ENCODE data around the gene JAKMIP1. TPM values are rescaled to one million over a fixed set of nuclear protein-coding genes. Genes with fewer than 3 reads are reported as not detected.

Gene JAKMIP1
- polyA plus RNA-seq, 2 donors: 0.13 to 0.31 TPM

GRCh38 chr4:6104541-6105130, 95.7 kb downstream of the JAKMIP1 start:
- Histone ChIP-seq H3K4me3 (ENCODE audit: low read depth in 1 of 2, low read length in 2 of 2) (no peak overlapping the region), H3K27me3 (ENCODE audit: control insufficient read depth in 1 of 2, insufficient read depth in 2 of 2, low read length in 2 of 2) (no peaks in the 10 kb centered on the region), H3K4me1 (ENCODE audit: control insufficient read depth in 2 of 2, insufficient read depth in 2 of 2, low read length in 1 of 2) (no peaks in the 10 kb centered on the region), H3K27ac (ENCODE audit: low read depth in 2 of 2, low read length in 1 of 2) (no peak overlapping the region), H3K9me3 (ENCODE audit: control insufficient read depth in 2 of 2, insufficient read depth in 1 of 2, low read depth in 1 of 2, low read length in 1 of 2) (peaks cover 0 to 5% of the 10 kb centered on the region in 2 donors), H3K36me3 (ENCODE audit: control insufficient read depth in 2 of 2, insufficient read depth in 2 of 2, low read length in 1 of 2) (no peaks in the 10 kb centered on the region)
- 50 to 55% methylated on average over 7 of the region's 7 CpGs for WGBS, 2 donors

- no peaks in the 10 kb centered on the region for H3K4me1 ChIP-seq (ENCODE audit: control insufficient read depth in 2 of 2, insufficient read depth in 2 of 2, low read length in 1 of 2)
- no peaks in the 10 kb centered on the region for H3K9me3 ChIP-seq (ENCODE audit: control insufficient read depth in 2 of 2, insufficient read depth in 1 of 2, low read depth in 1 of 2, low read length in 1 of 2)
- no peak overlapping the region for H3K27ac ChIP-seq (ENCODE audit: low read depth in 2 of 2, low read length in 1 of 2)
- H3K4me3 ChIP-seq (ENCODE audit: low read depth in 1 of 2, low read length in 2 of 2): no peak overlapping the region
- 86 to 89% methylated on average over 5 of the region's 5 CpGs for WGBS, 2 donors
- H3K27me3 ChIP-seq (ENCODE audit: control insufficient read depth in 1 of 2, insufficient read depth in 2 of 2, low read length in 2 of 2): no peaks in the 10 kb centered on the region
- H3K36me3 ChIP-seq (ENCODE audit: control insufficient read depth in 2 of 2, insufficient read depth in 2 of 2, low read length in 1 of 2): no peaks in the 10 kb centered on the region
Measured at GRCh38 chr4:6097581-6097980, 102.8 kb downstream of the JAKMIP1 start.

- H3K4me3 ChIP-seq (ENCODE audit: low read depth in 1 of 2, low read length in 2 of 2): no peak overlapping the region
- H3K4me1 ChIP-seq (ENCODE audit: control insufficient read depth in 2 of 2, insufficient read depth in 2 of 2, low read length in 1 of 2): no peaks in the 10 kb centered on the region
- H3K27ac ChIP-seq (ENCODE audit: low read depth in 2 of 2, low read length in 1 of 2): no peak overlapping the region
- H3K9me3 ChIP-seq (ENCODE audit: control insufficient read depth in 2 of 2, insufficient read depth in 1 of 2, low read depth in 1 of 2, low read length in 1 of 2): no peaks in the 10 kb centered on the region
- H3K36me3 ChIP-seq (ENCODE audit: control insufficient read depth in 2 of 2, insufficient read depth in 2 of 2, low read length in 1 of 2): no peaks in the 10 kb centered on the region
- H3K27me3 ChIP-seq (ENCODE audit: control insufficient read depth in 1 of 2, insufficient read depth in 2 of 2, low read length in 2 of 2): no peaks in the 10 kb centered on the region
- WGBS, 2 donors: 83 to 87% methylated on average over 6 of the region's 6 CpGs
Measured at GRCh38 chr4:6095897-6096296, 104.5 kb downstream of the JAKMIP1 start.

- H3K4me3 ChIP-seq (ENCODE audit: low read depth in 1 of 2, low read length in 2 of 2): no peak overlapping the region
- H3K27ac ChIP-seq (ENCODE audit: low read depth in 2 of 2, low read length in 1 of 2): no peak overlapping the region
- H3K9me3 ChIP-seq (ENCODE audit: control insufficient read depth in 2 of 2, insufficient read depth in 1 of 2, low read depth in 1 of 2, low read length in 1 of 2): no peaks in the 10 kb centered on the region
- 44% methylated on average over 8 of the region's 8 CpGs for WGBS, 2 donors
- H3K4me1 ChIP-seq (ENCODE audit: control insufficient read depth in 2 of 2, insufficient read depth in 2 of 2, low read length in 1 of 2): no peaks in the 10 kb centered on the region
- no peaks in the 10 kb centered on the region for H3K27me3 ChIP-seq (ENCODE audit: control insufficient read depth in 1 of 2, insufficient read depth in 2 of 2, low read length in 2 of 2)
- no peaks in the 10 kb centered on the region for H3K36me3 ChIP-seq (ENCODE audit: control insufficient read depth in 2 of 2, insufficient read depth in 2 of 2, low read length in 1 of 2)
Measured at GRCh38 chr4:6095023-6095752, 105.2 kb downstream of the JAKMIP1 start.

- Histone ChIP-seq H3K9me3 (ENCODE audit: control insufficient read depth in 2 of 2, insufficient read depth in 1 of 2, low read depth in 1 of 2, low read length in 1 of 2) (no peaks in the 10 kb centered on the region), H3K27ac (ENCODE audit: low read depth in 2 of 2, low read length in 1 of 2) (no peak overlapping the region), H3K36me3 (ENCODE audit: control insufficient read depth in 2 of 2, insufficient read depth in 2 of 2, low read length in 1 of 2) (no peaks in the 10 kb centered on the region), H3K4me1 (ENCODE audit: control insufficient read depth in 2 of 2, insufficient read depth in 2 of 2, low read length in 1 of 2) (no peaks in the 10 kb centered on the region), H3K4me3 (ENCODE audit: low read depth in 1 of 2, low read length in 2 of 2) (no peak overlapping the region), H3K27me3 (ENCODE audit: control insufficient read depth in 1 of 2, insufficient read depth in 2 of 2, low read length in 2 of 2) (no peaks in the 10 kb centered on the region)
- 69 to 84% methylated on average over 6 of the region's 6 CpGs for WGBS, 2 donors
Measured at GRCh38 chr4:6093671-6094070, 106.7 kb downstream of the JAKMIP1 start.

- H3K36me3 ChIP-seq (ENCODE audit: control insufficient read depth in 2 of 2, insufficient read depth in 2 of 2, low read length in 1 of 2): no peaks in the 10 kb centered on the region
- no peaks in the 10 kb centered on the region for H3K9me3 ChIP-seq (ENCODE audit: control insufficient read depth in 2 of 2, insufficient read depth in 1 of 2, low read depth in 1 of 2, low read length in 1 of 2)
- 84 to 85% methylated on average over 3 of the region's 3 CpGs for WGBS, 2 donors
- no peak overlapping the region for H3K27ac ChIP-seq (ENCODE audit: low read depth in 2 of 2, low read length in 1 of 2)
- H3K27me3 ChIP-seq (ENCODE audit: control insufficient read depth in 1 of 2, insufficient read depth in 2 of 2, low read length in 2 of 2): no peaks in the 10 kb centered on the region
- H3K4me1 ChIP-seq (ENCODE audit: control insufficient read depth in 2 of 2, insufficient read depth in 2 of 2, low read length in 1 of 2): no peaks in the 10 kb centered on the region
- no peak overlapping the region for H3K4me3 ChIP-seq (ENCODE audit: low read depth in 1 of 2, low read length in 2 of 2)
Measured at GRCh38 chr4:6092971-6093370, 107.4 kb downstream of the JAKMIP1 start.

- Histone ChIP-seq H3K9me3 (ENCODE audit: control insufficient read depth in 2 of 2, insufficient read depth in 1 of 2, low read depth in 1 of 2, low read length in 1 of 2) (no peaks in the 10 kb centered on the region), H3K27me3 (ENCODE audit: control insufficient read depth in 1 of 2, insufficient read depth in 2 of 2, low read length in 2 of 2) (no peaks in the 10 kb centered on the region), H3K36me3 (ENCODE audit: control insufficient read depth in 2 of 2, insufficient read depth in 2 of 2, low read length in 1 of 2) (no peaks in the 10 kb centered on the region), H3K4me3 (ENCODE audit: low read depth in 1 of 2, low read length in 2 of 2) (no peak overlapping the region), H3K27ac (ENCODE audit: low read depth in 2 of 2, low read length in 1 of 2) (no peak overlapping the region), H3K4me1 (ENCODE audit: control insufficient read depth in 2 of 2, insufficient read depth in 2 of 2, low read length in 1 of 2) (no peaks in the 10 kb centered on the region)
- 21 to 31% methylated on average over 7 of the region's 7 CpGs for whole genome bisulfite sequencing, 2 donors
Measured at GRCh38 chr4:6092131-6092530, 108.2 kb downstream of the JAKMIP1 start.

GRCh38 chr4:6090931-6091330, 109.4 kb downstream of the JAKMIP1 start:
- Histone ChIP-seq H3K4me3 (ENCODE audit: low read depth in 1 of 2, low read length in 2 of 2) (no peak overlapping the region), H3K27ac (ENCODE audit: low read depth in 2 of 2, low read length in 1 of 2) (no peak overlapping the region), H3K9me3 (ENCODE audit: control insufficient read depth in 2 of 2, insufficient read depth in 1 of 2, low read depth in 1 of 2, low read length in 1 of 2) (no peaks in the 10 kb centered on the region), H3K27me3 (ENCODE audit: control insufficient read depth in 1 of 2, insufficient read depth in 2 of 2, low read length in 2 of 2) (no peaks in the 10 kb centered on the region), H3K4me1 (ENCODE audit: control insufficient read depth in 2 of 2, insufficient read depth in 2 of 2, low read length in 1 of 2) (no peaks in the 10 kb centered on the region), H3K36me3 (ENCODE audit: control insufficient read depth in 2 of 2, insufficient read depth in 2 of 2, low read length in 1 of 2) (no peaks in the 10 kb centered on the region)
- WGBS, 2 donors: 60 to 68% methylated on average over 3 of the region's 3 CpGs

GRCh38 chr4:6088950-6089349, 111.4 kb downstream of the JAKMIP1 start:
- no peaks in the 10 kb centered on the region for H3K4me1 ChIP-seq (ENCODE audit: control insufficient read depth in 2 of 2, insufficient read depth in 2 of 2, low read length in 1 of 2)
- WGBS, 2 donors: 84 to 91% methylated on average over 2 of the region's 2 CpGs
- H3K27ac ChIP-seq (ENCODE audit: low read depth in 2 of 2, low read length in 1 of 2): no peak overlapping the region

More at GRCh38 chr4:6088950-6089349, 111.4 kb downstream of the JAKMIP1 start:
- Histone ChIP-seq H3K4me3 (ENCODE audit: low read depth in 1 of 2, low read length in 2 of 2) (no peak overlapping the region), H3K27me3 (ENCODE audit: control insufficient read depth in 1 of 2, insufficient read depth in 2 of 2, low read length in 2 of 2) (no peaks in the 10 kb centered on the region), H3K9me3 (ENCODE audit: control insufficient read depth in 2 of 2, insufficient read depth in 1 of 2, low read depth in 1 of 2, low read length in 1 of 2) (no peaks in the 10 kb centered on the region), H3K36me3 (ENCODE audit: control insufficient read depth in 2 of 2, insufficient read depth in 2 of 2, low read length in 1 of 2) (no peaks in the 10 kb centered on the region)
